Thyroid gland (tissue), 4 donors: Measurements from ENCODE around the gene PCBP1.

Source experiments
- CTCF ChIP-seq, 6 experiments: fragments of 200-600 bp in 3 of 6; fragments of 450-650 bp in 3 of 6; sonication (generic) in 3 of 6; IDR thresholded peaks; one replicate each; pipeline ENCODE4 v1.5.1; 2016 to 2019; ENCODE audit warnings: antibody characterized with exemption in 6 of 6, mild to moderate bottlenecking in 2 of 6, inconsistent platforms in 1 of 6, moderate library complexity in 1 of 6
- POLR2A ChIP-seq, 2 donors: fragments of 450-650 bp; IDR thresholded peaks; one replicate each; pipeline ENCODE4 v1.6.1; 2017; ENCODE audit warnings: antibody characterized with exemption in 2 of 2, mild to moderate bottlenecking in 2 of 2, moderate library complexity in 1 of 2

GRCh38 chr2:70115646-70116442 is 28.6 kb downstream of the PCBP1 start:
- TF ChIP-seq CTCF (IDR thresholded peaks at IDR 0.05) (no peak), POLR2A (IDR thresholded peaks at IDR 0.05) (peak in 1 of 2 donors; percentile 30)
